NCI-H345 (cell line): ENCODE measurements around the gene ARMC8.

Experiments used
- DNase-seq: peaks from one replicate; lab custom pipeline; 2025; lab: John Stamatoyannopoulos, UW

ARMC8 gene

DNA sequence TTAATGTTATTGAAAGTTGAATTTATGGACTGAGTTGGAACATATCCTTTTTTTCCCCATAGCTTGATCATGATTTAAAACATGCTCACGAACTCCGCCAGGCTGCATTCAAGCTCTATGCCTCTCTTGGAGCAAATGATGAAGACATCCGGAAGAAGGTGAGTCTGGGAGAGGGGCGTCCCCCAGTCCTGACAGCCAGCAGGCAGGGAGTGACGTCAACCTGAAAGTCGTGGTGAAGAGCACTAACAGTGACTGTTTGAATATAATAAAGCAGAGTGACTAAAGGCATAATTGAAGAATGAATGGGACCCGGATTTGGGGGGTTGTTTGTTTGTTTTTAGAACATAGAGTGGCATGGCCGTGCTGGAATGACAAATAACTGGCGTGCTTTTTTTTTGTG, 57.9 kb downstream of the ARMC8 start:
- DNase-seq, result no peak

DNA sequence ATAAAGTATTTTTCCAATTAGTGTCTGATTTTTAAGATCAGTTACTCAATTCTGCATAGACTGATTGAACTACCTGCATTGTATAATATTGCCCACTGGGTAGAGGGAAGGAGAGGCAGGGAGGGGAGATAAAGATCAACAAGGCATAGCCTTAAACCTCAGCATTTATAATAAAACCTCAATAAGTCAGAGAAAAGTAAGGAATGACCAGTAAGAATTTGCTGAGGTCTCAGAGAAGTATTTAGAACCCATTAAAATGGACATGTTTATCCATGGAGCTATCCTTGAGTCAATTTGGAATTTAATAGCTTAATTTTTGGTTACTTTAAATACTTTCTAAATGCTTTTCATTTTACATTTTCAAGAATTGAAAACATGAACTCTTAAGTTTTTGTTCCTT, 62.5 kb downstream of the ARMC8 start:
- no peak for DNase-seq

DNA sequence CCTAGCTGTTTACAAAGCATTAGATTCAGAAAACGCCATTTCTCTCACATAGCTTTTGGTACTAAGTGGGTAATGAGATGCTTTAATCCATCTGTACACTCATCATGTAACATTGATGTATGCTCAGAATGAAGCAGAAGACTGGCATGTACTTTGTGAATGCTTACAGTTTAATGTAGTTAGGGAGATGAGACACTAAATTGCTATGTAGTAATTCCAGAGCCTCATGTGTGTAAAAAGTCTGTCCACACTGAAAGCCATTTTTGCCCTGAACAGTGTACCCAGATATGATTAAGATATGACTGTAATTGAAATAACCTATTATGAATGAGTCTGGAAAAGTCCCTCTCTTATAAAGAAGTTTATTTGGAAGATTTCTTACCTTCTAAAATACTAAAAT, 66.5 kb downstream of the ARMC8 start:
- DNase-seq, result no peak

DNA sequence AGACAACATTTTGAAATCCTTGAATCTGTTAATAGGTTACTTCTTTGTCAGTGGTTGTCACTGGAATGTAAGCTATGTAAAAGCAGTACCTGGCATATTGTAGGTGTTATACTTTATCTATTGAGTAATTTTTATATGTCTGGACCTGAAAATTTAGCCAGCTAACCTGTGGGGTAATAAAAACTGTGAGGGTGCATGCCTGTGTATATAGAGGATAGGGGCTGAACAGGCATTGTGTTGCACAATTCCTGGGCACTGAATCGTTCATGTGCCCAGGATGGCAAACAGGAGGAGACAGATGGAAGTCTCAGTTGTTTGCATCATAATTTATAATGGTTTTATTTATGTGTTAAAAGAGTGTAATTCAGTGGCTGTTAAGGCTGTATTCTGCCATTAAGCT, 67.1 kb downstream of the ARMC8 start:
- DNase-seq, result no peak

DNA sequence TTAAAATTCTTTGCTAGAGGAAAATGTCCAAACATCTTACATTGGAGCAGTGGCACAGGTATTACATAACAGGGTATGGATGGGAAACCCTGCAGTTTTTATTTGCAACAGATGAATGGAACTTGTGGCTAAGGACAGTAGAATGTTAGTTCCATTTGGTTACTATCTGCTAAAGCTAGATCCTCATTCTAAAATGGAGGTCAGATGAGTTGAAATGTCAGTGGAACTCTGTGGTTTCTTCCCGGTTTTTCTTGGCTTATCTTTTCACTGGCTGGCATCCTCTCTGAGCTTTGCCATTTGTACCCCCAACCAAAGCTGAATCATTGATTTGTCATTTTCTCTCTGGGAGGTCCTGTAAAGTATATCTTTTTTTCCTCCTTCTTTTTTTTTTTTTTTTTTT, 68.9 kb downstream of the ARMC8 start:
- DNase-seq, result no peak

DNA sequence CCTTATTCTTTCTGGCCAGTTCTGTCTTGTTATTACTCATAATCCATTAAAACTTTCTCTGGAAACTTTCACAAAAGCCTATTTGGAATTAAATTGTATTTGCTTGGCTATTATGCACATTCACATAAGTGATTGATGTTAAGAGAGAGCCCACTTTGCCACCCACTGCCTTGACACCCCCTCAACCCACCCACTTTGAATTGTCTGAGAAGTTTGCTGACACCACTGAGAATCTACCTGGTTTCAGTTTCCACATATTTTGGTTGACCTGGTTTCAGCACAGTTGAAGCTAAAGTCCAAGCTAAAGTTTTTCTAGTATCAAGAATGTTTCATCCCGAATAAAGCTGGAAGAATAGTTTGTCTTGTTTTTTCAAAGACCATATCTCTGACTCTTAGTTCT, 70.9 kb downstream of the ARMC8 start:
- DNase-seq, result no peak

DNA sequence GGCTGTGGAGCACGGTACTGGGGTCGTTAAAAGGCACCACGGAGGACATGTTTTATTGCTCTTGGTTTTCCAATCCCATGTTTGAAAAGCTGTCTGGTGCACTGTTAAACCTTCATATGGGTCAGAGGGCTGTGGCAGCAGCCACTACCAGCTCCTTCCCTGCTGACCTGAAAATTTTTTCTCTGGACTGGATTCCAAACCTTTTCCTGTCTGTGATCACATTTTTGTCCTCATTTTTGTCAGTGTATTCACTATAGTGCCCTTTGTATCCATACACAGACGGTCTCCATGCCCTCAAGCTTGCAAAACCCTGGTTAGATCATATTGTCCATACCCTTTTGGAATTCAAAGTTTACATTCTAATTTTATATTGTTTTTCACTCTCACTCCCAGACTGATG, 72.0 kb downstream of the ARMC8 start:
- DNase-seq, result no peak

DNA sequence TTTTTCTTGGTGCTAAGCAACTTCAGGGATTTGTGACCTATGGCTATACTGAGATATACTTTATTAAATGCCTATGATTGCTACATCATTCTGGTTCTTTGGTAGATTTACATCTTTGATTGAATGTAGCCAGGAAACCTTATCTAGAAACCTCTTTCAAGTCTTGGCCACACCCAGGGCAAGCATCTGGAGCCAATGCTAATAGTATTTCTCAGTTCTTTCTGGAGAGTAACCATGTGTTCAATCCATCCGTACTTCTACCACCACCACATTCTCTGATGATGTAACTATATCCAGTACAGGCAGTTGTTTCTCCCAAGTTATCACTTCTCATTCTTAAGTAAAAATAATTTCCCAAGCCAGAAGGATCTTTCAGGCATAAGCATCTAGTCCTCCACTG, 73.5 kb downstream of the ARMC8 start:
- DNase-seq, result no peak

DNA sequence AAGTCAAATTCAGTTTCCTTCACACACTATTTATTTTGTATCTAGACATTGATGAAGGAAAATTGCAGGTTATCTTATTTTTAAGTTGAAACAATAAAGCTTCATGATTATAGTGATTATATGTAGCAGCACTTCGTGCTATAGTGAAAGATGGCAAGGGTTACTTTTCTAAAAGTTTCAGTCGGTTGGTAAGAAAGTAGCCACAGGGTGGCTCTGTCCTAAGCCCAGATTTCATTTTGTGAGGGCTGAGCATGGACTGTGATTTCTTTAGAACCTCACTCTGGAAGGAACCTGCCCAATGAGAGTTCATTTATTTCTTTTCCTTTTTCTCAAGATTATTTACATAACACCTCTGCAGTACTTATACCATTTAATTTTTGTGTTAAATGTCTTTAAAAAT, 76.0 kb downstream of the ARMC8 start:
- no peak for DNase-seq

DNA sequence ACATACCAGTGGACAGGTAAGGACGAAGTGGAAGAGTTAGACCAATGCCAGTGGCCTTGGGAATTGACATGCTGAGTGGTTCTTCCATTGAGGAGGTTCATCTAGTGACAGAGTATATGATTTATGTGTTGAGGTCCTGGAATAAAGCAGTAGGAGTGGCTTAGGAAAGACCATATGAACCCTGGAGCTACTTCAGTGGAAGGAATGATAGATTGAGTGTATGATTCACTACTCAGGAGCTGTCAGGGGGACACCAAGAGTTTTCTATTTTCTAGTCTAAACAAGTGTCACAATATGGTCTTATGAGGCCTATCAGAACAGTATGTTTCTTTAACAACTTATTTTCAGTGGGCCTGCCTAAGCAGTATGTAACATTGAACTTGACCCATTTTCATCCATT, 78.6 kb downstream of the ARMC8 start:
- DNase-seq, result no peak

DNA sequence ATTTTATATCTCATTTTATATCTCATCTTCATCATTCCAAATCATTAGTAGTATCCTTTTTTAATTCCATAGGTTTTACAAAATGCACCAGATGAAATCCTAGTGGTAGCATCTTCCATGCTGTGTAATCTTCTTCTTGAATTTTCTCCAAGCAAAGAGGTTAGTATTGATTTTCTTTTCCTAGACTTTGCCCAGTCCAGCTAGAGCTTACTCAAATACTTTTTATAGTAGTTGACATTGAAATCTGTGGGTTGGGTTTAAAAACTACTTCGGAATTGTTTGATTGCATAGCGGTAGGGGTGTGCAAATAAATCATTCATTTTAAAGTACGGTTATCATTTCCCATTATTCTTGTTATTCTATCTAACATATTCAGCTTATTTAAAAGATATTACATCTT, 80.0 kb downstream of the ARMC8 start:
- DNase-seq, result no peak

DNA sequence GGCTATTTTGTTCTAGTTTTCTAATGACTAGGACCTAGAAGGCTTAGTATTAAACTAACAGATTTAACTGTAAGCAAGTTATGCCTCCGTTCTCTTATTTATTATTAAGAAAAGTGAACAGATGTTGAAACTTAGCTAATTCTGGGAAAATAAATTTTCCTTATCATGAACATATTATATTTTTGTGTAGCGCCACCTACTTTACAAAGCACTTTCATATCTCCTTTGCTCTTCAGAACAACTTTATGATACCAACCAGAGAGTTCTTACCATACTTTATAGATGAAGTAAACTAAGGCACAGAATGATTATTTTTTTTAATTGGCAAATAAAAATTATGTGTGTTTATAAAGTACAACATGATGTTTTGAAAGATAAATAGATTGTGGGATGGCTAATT, 83.1 kb downstream of the ARMC8 start:
- DNase-seq, result no peak

DNA sequence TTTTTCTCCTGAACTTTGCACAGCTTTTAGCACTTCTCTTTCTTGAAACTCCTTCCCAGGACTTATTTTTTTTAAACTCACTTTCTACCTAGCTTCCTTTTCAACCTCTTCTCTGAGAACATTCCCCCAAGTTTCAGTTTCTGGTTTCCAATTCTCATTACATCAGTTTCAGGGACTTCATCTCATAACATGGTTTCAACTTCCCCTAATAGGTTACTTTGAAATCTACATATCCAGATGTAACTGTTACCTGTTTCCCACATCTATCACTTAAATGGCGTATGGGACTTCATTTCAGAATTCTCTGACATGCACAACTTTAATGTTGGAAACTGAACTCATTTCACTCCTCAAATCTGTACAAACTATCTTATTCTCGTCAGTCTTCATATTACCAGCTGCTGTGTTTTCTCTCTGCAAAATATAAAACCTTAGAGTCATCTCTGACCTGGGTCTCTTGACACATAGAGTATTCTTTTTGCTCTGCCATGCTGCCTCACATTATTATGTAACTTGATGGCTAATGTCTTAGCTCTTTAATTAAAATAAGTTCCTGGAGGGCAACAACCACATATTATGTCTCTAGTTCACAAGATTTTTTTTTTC, 84.2 kb downstream of the ARMC8 start:
- no peak for DNase-seq

DNA sequence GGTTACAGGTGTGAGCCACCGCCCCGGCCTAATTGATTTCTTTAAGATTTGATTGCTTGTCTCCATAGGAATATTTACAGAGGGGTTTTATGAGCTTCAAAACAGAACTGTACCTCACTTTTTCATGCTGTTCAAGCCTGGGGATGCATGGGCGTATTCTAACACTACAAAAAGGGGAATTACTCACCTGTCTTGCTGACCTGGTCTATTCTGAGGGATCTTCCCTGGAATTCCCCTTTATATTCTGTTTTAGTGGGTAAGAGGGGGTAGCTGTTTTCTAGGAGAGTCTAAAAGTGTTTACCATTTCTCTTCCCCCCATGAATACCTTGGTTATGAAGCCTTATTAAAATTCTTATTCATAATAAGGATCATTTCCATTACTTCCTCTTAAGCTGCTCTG, 94.5 kb downstream of the ARMC8 start:
- no peak for DNase-seq

DNA sequence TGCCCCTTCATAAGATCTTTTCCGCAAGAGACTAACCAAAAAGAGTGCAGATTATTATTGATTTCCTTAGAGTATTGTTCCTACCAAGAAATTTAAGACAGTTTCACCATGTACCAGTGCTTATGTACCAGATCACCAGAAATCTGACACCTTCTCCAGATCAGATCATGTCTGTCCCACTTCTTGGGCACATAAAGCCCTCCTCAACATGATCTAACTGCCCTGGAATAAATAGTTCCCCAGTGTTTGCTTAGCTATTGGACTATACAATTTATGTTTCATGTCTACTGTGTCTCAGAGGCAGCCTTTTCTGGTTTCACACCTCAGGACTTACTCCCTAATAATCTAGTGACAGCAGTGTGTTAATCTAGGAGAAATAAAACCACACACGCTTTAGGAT, 95.7 kb downstream of the ARMC8 start:
- no peak for DNase-seq

DNA sequence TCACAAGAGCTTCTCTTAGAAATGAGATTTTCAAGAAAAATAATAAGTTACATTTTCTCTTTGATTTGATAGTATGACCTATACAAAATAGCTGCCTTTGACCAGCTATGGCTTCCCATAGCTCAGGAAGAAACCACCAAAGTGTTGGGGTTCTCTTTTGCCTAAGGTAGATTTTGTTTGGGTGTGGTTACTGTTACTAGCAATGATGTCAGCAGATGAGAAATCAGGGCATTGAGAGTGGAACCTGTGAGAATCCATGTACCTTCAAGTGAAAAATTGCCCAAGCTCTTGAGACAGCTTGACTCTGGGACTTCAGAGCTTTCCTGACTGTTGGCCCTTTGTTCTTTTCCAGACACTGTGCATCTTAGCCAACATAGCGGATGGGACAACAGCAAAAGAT, 97.0 kb downstream of the ARMC8 start:
- no peak for DNase-seq

DNA sequence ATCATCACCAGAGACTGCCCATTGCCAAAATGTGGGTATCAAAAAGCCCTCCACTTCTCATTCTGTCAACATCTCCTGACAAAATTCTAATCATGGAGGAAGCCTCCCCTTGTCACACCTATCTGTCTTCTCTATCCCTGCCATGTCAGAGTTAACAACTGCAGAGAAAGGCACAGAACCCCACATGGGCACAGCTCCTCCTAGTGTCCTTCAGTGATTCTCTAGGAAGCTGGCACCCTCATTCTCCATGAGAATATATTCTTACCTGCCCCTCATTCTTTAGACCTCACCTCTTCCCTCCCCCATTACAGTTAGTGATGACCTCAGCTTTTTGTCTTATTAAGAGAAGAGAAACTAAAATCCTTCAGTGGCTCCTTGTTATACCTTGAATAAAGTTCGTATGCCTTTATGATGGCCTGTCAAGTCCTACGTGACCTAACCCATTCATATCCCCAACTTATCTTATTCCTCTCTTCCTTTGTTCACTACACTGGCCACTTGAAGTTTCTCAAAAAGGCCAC, 97.9 kb downstream of the ARMC8 start:
- DNase-seq, result no peak

DNA sequence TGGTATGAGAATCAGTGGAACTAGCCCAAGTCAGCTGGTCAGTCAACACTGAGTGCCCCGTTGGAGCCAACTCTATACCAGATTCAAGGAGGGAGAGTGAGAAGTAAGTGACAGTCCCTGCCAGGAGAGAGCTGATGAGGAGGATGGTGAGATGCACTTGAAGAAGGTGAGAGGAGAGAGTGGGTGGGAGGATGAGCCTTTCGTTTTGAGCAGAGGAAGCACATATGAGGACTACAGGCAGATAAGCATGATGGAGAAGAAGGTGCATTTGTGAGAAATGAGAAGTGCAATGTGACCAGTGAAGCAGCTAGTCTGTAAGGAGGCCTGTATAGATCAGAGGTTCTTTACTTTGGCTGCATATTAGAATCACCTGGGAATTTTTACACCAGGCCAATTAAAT, 102.2 kb downstream of the ARMC8 start:
- DNase-seq, result no peak

DNA sequence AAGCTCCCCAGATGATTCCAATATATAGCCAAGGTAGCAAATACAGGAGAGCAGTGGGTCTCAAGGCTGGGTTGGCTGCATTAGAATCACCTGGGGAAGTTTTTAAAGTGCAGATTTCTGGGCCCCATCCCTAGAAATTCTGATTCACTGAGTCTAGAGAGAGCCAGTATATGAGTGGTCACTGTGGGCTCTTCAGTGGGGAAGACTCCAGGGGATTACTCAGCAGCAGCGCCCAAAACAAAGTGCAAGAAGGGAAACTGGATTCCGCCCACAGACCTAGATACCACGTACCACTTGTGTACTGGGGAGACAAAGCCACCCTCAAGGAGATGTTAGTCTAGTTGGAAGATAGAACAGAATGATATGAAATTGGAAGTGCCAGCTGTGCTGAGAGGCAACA, 102.6 kb downstream of the ARMC8 start:
- DNase-seq, result no peak

DNA sequence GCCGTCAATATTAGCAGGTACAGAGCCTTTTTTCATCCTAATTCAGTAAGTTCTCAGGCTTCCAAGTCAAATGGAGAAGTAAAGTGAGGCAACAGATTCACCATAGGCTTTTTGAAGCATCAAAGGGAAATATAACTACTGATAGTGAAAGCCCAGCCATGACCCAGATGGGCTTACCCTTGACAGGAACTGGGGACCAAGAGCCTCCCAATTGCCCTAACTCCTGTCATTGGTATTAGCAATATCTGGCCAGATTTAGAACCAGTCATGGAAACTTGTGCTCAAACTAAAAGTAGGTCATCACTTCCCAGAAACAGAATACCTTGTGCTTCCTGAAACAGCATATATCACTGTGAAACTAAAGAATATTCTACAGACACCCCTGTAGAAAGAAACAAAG, 109.5 kb downstream of the ARMC8 start:
- DNase-seq, result no peak

DNA sequence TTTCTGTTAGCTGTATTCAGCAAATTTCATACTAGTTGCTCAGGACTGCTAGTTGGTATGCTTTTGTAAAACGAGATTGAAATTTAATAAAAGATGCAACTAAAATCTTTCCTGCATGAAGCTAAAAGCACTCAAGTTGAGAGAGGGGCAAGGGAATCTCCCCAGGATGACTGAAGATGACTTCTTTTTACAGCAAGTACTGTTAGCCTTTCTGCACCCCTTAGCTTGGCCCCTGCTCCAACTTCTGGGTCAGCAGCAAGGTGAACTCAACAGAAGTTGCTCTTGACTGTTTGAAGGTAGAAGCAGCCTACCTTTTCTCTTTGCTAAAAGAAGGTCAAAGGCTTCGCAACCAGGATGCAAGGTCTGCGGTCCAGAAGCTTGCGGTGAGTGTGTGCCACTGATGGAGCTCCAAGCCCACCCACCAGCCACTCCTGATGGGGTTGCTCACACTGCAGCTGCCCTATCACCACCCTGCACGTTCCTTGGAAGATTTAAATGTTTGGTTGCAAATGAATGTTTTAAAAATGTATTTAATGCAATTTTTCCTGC, 110.0 kb downstream of the ARMC8 start:
- no peak for DNase-seq

DNA sequence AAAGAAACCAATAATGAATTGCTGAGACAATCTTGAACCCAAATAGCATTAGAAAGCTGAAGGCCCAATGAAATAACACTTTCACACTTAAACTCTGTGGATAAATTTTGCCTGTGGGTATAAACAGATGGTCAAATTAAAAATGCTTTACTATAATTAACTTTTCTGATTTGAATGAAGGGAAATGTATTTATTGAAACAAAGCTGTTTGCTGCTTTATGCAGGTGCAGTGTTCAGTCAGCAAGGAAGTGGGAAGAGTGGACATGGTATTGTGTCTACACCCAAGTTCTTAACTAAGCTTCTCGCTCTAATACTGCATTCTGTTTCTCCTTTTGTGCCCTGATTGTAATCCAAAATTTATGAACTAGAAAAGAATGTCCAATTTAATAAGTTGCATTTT, 110.8 kb downstream of the ARMC8 start:
- no peak for DNase-seq

DNA sequence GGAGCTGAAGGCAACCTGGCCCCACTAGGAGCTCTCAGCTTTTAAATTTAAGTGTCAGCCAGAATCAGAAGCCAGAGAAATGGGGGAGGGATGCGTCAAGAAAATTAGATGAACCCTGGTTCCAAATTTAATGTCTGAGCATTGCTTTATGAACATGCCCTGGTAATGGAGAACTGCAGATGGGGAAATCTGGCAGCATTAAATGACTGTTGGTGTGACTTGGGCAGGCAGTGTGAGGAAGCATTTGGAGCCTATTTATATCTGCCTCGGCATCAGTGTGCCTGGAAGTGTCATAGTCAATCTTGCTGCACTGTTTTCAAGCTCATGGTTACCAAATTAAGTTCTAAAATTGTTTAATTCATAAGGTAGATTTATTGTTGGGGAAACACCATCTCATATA, 113.5 kb downstream of the ARMC8 start:
- no peak for DNase-seq

DNA sequence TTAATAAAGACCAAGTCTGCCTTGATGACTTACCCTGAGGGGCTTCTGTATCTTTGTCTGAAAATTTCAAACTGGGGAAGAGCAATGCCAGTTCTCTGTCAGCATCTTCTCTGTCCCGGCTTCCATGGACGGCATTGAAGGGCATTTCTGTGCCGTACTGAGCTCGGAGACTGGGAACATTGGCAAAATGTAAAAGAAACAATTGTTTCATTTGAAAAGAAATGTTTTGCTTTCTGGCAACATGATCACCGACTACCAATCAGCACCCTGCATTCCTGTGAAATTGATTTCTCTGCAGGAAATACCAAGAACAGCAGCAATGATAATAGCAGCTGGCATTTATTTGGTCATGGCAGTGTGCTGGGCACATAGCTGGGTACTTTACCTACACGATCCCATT, 116.4 kb downstream of the ARMC8 start:
- DNase-seq, result no peak
